Measurements from ENCODE around the gene TRIM47.
A peak's percentile ranks its signal among the peaks of the same experiment; 100 is the strongest.
"Not testable (repeated sequence)": the region's sequence is repeated elsewhere in the genome, so short reads cannot be mapped to it uniquely, and the experiment has no call there.

The TRIM47 gene

GRCh38 chr17:75891022-75891604, 12.7 kb upstream of the TRIM47 start:
- no peak for ATAC-seq

GRCh38 chr17:75889454-75889853, 11.1 kb upstream of the TRIM47 start:
- ATAC-seq = peak; percentile 53 to 63

- ATAC-seq = no peak
Measured at GRCh38 chr17:75888484-75888883, 10.1 kb upstream of the TRIM47 start.

- ATAC-seq = not testable (repeated sequence)
Measured at GRCh38 chr17:75885860-75886259, 7.5 kb upstream of the TRIM47 start.

- no peak for ATAC-seq
Measured at GRCh38 chr17:75885431-75885830, 7.0 kb upstream of the TRIM47 start.

GRCh38 chr17:75881678-75882454, 3.5 kb upstream of the TRIM47 start:
- ATAC-seq = no peak

GRCh38 chr17:75880266-75880665, 1.9 kb upstream of the TRIM47 start:
- no peak for ATAC-seq

GRCh38 chr17:75877752-75878173, 618 bp downstream of the TRIM47 start:
- ATAC-seq = peak; percentile 84 to 86

GRCh38 chr17:75876938-75877751, 1.2 kb downstream of the TRIM47 start:
- ATAC-seq = peak; percentile 8 to 18

GRCh38 chr17:75876190-75876937, 2.0 kb downstream of the TRIM47 start:
- peak; percentile 53 to 55 for ATAC-seq

- no peak for ATAC-seq
Measured at GRCh38 chr17:75875940-75876189, 2.5 kb downstream of the TRIM47 start.

- no peak for ATAC-seq
Measured at GRCh38 chr17:75875182-75875939, 3.0 kb downstream of the TRIM47 start.

GRCh38 chr17:75874323-75875181, 3.8 kb downstream of the TRIM47 start:
- ATAC-seq = no peak

- no peak for ATAC-seq
Measured at GRCh38 chr17:75873587-75874322, 4.6 kb downstream of the TRIM47 start.

- ATAC-seq = no peak
Measured at GRCh38 chr17:75872434-75873351, 5.7 kb downstream of the TRIM47 start.

GRCh38 chr17:75870228-75870627, 8.2 kb downstream of the TRIM47 start:
- not testable (repeated sequence) for ATAC-seq

GRCh38 chr17:75869282-75870141, 8.9 kb downstream of the TRIM47 start:
- ATAC-seq = no peak

- ATAC-seq = not testable (repeated sequence)
Measured at GRCh38 chr17:75868730-75869281, 9.6 kb downstream of the TRIM47 start.
